Glutamatergic neuron (in vitro differentiated cells): ENCODE measurements around the gene WFDC2. TPM values are rescaled to one million over a fixed set of nuclear protein-coding genes. Genes with fewer than 3 reads are reported as not detected.

ENCODE experiments used
- microRNA-seq: library from miRNA; unstranded; fragments of <30 nt; microRNA quantifications from one replicate; pipeline ENCODE4, GENCODE V29; 2020; ENCODE audit not compliant: unreplicated experiment
- total RNA-seq: library from RNA; stranded (reverse); fragmentation: NEBNext Ultra II Directional; extraction: Animal tissue kit (Norgen Biotek cat#: 25700); gene quantifications from one replicate; pipeline ENCODE4 v1.2.1, GENCODE V29; 2021; ENCODE audit not compliant: unreplicated experiment

The WFDC2 gene
- total RNA-seq, 1 donor from 2014 or later: 4.8 TPM

Small RNA genes lying within 50 kb of the gene (microRNA-seq; reads per million reads assigned to microRNA genes)
- 1.9 reads per million, percentile 11 among the genes with 10 or more reads in this experiment for gene MIR6812

Other genes starting within 250 kb of the WFDC2 start
- gene SEMG2, start 248.4 kb upstream of the WFDC2 start, total RNA-seq: not detected
- gene SLPI, start 215.2 kb upstream of the WFDC2 start, total RNA-seq: not detected
- not detected for gene RBPJL, start 162.9 kb upstream of the WFDC2 start, total RNA-seq
- not detected for gene MATN4, start 161.5 kb upstream of the WFDC2 start, total RNA-seq
- gene SDC4, start 121.3 kb upstream of the WFDC2 start, total RNA-seq: 0.61 TPM
- gene SYS1, start 106.6 kb upstream of the WFDC2 start, total RNA-seq: 17.7 TPM
- gene TP53TG5, start 91.4 kb upstream of the WFDC2 start, total RNA-seq: not detected
- gene DBNDD2, start 61.5 kb upstream of the WFDC2 start, total RNA-seq: 4.1 TPM
- 55.5 TPM for gene PIGT, start 53.6 kb upstream of the WFDC2 start, total RNA-seq
- gene SPINT3, start 45.9 kb downstream of the WFDC2 start, total RNA-seq: not detected
- gene WFDC6, start 69.7 kb downstream of the WFDC2 start, total RNA-seq: not detected
- not detected for gene EPPIN, start 77.6 kb downstream of the WFDC2 start, total RNA-seq
- not detected for gene WFDC8, start 109.5 kb downstream of the WFDC2 start, total RNA-seq
- not detected for gene WFDC10A, start 160.0 kb downstream of the WFDC2 start, total RNA-seq
- not detected for gene WFDC9, start 161.5 kb downstream of the WFDC2 start, total RNA-seq
- not detected for gene WFDC11, start 200.5 kb downstream of the WFDC2 start, total RNA-seq
- gene WFDC13, start 232.3 kb downstream of the WFDC2 start, total RNA-seq: not detected
- gene WFDC10B, start 235.3 kb downstream of the WFDC2 start, total RNA-seq: not detected